ENCODE data around the gene MAX. TPM values are rescaled to one million over a fixed set of nuclear protein-coding genes. Genes with fewer than 3 reads are reported as not detected.
A peak's percentile ranks its signal among the peaks of the same experiment; 100 is the strongest.

The MAX gene
- total RNA-seq, 2 experiments from 2014 or later = 158 to 203 TPM

DNA sequence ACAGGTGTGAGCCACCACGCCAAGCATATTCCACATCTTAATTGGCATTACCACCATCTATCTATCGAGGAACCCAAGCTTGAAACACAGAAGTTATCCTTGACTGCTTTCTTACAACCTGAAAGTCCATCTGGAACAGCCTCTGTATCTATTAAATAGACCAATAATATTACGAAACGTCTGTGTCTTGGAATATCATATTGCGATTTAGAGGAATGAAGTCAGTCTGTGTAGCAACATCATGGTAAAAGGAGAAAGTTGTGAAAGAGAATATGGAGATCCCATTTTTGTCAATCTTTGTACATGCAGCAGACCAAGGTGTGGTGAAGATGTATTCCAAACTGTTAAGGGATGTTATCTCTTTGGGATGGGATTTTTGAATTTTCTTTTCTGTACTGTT, 25.8 kb upstream of the MAX start:
- Mint-ChIP-seq H3K4me1 (no peaks in the 10 kb centered on the region), H3K27ac (no peak overlapping the region), H3K9me3 (no peaks in the 10 kb centered on the region), H3K4me3 (no peak overlapping the region), H3K36me3 (ENCODE audit: low read depth) (no peaks in the 10 kb centered on the region), H3K27me3 (peaks cover 13% of the 10 kb centered on the region)
- ChIA-PET CTCF (no interaction called here), POLR2A (no interaction called here)
- DNase-seq = no peak

DNA sequence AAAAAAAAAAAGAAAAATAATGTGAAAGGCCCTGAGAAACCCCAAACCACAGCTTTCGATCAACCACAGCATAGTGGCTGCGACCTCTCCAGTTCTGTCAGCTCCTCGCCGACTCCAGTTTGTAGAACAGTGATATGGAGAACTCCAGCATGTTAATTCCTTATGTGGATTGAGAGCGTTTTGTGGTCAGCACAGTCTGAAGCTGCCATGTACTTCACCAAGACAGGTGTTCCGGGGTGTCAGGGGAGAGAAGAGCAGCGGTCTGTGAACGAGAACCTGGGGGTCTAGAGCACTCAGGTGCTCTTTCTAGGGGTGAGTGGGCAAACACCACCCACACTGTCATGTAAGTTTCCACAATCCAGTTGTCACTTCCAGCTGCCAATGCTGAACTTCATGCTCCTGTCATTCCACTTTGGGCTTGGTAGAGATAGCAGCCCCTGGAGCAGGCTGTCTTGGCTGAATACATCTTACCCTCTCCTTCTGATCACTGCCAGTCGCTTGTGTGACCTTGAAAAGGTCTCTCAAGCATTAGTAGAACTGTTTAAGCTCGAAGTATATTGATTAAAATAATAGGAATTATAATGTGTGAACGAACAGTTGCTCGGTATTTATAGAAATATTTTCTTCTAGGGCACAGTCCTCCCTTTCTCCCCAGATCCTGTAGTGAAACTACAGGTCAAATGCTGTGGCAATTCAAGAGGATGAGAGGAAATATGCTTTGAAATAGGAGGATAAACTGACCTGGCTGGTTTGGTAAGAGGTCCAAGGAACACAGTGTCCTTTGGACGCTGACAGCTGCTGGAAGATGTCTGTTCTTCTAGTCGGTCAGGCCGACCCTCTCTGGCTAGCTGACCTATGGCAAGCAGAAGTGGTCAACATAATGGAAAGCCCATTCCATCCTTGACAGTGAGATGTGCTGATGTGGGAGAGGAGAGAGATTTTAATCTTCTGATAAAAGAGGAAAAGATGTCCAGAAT, 15.7 kb upstream of the MAX start:
- no peaks in the 10 kb centered on the region for H3K9me3 Mint-ChIP-seq
- H3K27ac Mint-ChIP-seq = no peak overlapping the region
- H3K4me3 Mint-ChIP-seq = no peak overlapping the region
- CTCF ChIA-PET = interaction anchor here (0.6 kb wide), 2 partner anchors 8 to 434 kb away, joined by 4 to 6 read pairs; no protein-coding TSS in a partner anchor
- no peak for DNase-seq
- peaks cover 4% of the 10 kb centered on the region for H3K4me1 Mint-ChIP-seq
- H3K36me3 Mint-ChIP-seq (ENCODE audit: low read depth) = no peaks in the 10 kb centered on the region
- POLR2A ChIA-PET = no interaction called here
- H3K27me3 Mint-ChIP-seq = peaks cover 9% of the 10 kb centered on the region

DNA sequence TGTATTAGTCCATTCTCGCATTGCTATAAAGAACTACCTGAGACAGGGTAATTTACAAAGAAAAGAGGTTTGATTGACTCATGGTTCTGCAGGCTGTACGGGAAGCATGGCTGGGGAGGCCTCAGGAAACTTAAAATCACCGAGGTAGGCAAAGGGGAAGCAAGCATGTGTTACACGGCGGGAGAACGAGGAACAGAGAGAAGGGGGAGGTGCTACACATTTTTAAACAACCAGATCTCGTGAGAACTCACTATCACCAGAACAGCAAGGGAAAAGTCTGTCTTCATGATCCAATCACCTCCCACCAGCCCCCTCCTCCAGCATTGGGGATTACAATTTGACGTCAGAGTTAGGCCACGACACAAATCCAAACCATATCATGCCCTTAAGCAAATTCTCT, 13.3 kb upstream of the MAX start:
- DNase-seq = no peak
- Mint-ChIP-seq H3K4me1 (peaks cover 4% of the 10 kb centered on the region), H3K4me3 (no peak overlapping the region), H3K27me3 (peaks cover 4% of the 10 kb centered on the region), H3K27ac (no peak overlapping the region), H3K9me3 (no peaks in the 10 kb centered on the region), H3K36me3 (ENCODE audit: low read depth) (no peaks in the 10 kb centered on the region)
- CTCF ChIA-PET = no interaction called here
- POLR2A ChIA-PET = no interaction called here

DNA sequence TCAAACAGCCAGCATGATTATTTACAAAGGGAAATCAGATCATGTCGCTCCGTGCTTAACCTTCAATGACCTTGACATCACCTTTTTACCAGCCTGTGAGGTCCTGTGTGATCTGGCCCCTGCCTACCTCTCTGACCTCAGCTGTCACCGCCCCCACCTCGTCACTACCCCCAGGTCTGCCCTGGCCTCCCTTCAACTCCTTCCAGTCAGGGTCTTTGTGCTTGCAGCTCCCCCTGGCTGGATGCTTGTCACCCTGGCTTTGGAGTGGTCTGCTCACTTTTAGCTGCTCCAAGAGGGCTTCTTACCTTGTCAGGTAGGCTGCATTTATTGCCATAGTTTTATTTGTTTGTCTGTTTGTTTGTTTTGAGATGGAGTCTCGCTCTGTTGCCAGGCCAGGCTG, 8.2 kb upstream of the MAX start:
- Mint-ChIP-seq H3K36me3 (ENCODE audit: low read depth) (no peaks in the 10 kb centered on the region), H3K4me1 (peaks cover 13% of the 10 kb centered on the region), H3K4me3 (no peak overlapping the region), H3K9me3 (no peaks in the 10 kb centered on the region), H3K27ac (no peak overlapping the region), H3K27me3 (no peaks in the 10 kb centered on the region)
- CTCF ChIA-PET = no interaction called here
- POLR2A ChIA-PET = no interaction called here
- DNase-seq = no peak

DNA sequence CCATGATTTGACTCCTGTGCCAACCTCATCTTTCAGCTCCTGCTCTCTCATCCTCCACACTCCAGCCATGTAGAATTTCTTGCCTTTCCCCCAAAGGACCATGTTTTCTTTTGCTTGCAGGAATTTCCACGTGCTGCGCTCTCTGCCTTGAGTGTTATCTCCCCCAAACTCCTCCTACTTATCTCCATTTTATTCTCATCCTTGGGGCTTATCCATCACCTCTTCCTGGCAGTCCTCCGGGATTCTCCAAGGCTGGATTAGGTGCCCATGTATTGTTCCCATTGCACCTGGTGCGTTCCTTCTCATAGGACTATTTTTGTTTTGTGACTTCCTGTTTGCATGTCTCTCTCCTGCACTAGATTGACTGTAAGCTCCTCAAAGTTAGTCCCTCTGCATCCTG, 7.0 kb upstream of the MAX start:
- no peaks in the 10 kb centered on the region for H3K9me3 Mint-ChIP-seq
- ChIA-PET POLR2A (no interaction called here), CTCF (interaction anchor here (0.7 kb wide), 1 partner anchor 9 kb away, joined by 6 read pairs; no protein-coding TSS in a partner anchor)
- no peaks in the 10 kb centered on the region for H3K36me3 Mint-ChIP-seq (ENCODE audit: low read depth)
- no peak for DNase-seq
- H3K27ac Mint-ChIP-seq = no peak overlapping the region
- peaks cover 3% of the 10 kb centered on the region for H3K27me3 Mint-ChIP-seq
- H3K4me1 Mint-ChIP-seq = peaks cover 13% of the 10 kb centered on the region
- no peak overlapping the region for H3K4me3 Mint-ChIP-seq

DNA sequence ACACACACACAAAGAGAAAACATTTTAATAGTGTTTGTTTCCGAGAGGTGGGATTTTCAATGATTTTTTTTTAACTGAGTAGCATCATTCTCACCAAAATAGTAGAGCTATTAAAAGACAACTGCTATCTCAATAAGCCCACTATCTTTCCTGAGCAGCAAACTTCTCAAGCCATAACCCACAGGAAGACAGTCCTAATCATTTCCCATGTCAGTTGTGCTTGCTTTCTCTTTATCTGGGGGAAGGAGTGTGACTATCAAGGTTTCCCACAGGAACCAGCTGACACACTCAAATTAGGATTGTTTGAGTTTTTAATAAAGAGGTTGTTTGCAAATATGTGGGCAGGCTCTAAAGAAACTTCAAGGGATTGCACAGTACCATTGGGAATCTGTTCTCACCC, 4.9 kb upstream of the MAX start:
- CTCF ChIA-PET = no interaction called here

DNA sequence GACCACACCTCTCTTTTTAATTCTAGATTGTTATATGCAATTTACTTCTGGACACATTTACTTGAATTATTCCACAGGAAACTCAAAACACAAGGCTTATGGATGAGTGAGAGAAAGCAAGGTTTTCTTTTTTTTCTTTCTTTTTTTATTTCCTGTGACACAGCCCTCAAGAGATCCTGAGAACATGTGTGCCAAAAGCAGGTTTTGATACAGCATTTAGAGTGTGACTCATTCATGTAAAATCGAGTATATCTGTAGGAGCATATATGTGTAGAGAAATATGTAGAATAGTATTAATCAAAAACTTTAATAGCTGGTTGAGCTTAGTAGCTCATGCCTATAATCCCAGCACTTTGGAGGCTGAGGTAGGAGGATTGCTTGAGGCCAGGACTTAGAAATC, 4.4 kb upstream of the MAX start:
- no peak overlapping the region for H3K4me3 Mint-ChIP-seq
- no peaks in the 10 kb centered on the region for H3K9me3 Mint-ChIP-seq
- peaks cover 23% of the 10 kb centered on the region for H3K4me1 Mint-ChIP-seq
- H3K27ac Mint-ChIP-seq = no peak overlapping the region
- no peak for DNase-seq
- ChIA-PET POLR2A (no interaction called here), CTCF (interaction anchor here (0.5 kb wide), 1 partner anchor 343 kb away, joined by 3 read pairs; no protein-coding TSS in a partner anchor)
- H3K36me3 Mint-ChIP-seq (ENCODE audit: low read depth) = peaks cover 3% of the 10 kb centered on the region
- peaks cover 7% of the 10 kb centered on the region for H3K27me3 Mint-ChIP-seq

More for the DNA sequence above, 4.9 kb upstream of the MAX start:
- no peak overlapping the region for H3K27ac Mint-ChIP-seq
- no peak overlapping the region for H3K4me3 Mint-ChIP-seq
- DNase-seq = no peak
- H3K9me3 Mint-ChIP-seq = no peaks in the 10 kb centered on the region
- H3K27me3 Mint-ChIP-seq = peaks cover 7% of the 10 kb centered on the region
- peaks cover 2% of the 10 kb centered on the region for H3K36me3 Mint-ChIP-seq (ENCODE audit: low read depth)
- POLR2A ChIA-PET = no interaction called here
- H3K4me1 Mint-ChIP-seq = peaks cover 23% of the 10 kb centered on the region

DNA sequence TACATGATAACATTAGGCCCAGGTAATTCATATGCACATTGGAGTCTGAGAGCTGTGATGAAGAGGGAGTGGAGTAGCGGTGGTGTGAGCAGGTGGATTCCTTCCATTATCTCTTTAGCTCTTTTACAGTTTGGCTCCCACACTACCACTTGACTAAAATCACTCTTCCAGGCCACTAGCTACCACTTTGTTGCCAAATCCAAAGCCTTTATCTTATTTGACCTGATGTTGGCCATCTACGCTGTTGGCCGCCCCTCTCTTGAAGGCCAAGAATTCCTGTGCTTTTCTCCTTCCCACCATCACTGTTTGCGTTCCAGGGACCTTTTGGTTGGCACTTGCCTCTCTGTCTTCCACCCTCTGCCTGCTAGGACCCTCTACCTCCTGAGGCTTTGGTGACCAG, 4.0 kb upstream of the MAX start:
- DNase-seq = no peak
- H3K27me3 Mint-ChIP-seq = peaks cover 7% of the 10 kb centered on the region
- H3K4me1 Mint-ChIP-seq = peaks cover 23% of the 10 kb centered on the region
- peaks cover 3% of the 10 kb centered on the region for H3K36me3 Mint-ChIP-seq (ENCODE audit: low read depth)
- ChIA-PET CTCF (interaction anchor here (0.5 to 0.6 kb wide), 2 partner anchors 16 to 343 kb away, joined by 3 read pairs; no protein-coding TSS in a partner anchor), POLR2A (no interaction called here)
- no peak overlapping the region for H3K27ac Mint-ChIP-seq
- H3K4me3 Mint-ChIP-seq = no peak overlapping the region
- H3K9me3 Mint-ChIP-seq = no peaks in the 10 kb centered on the region

DNA sequence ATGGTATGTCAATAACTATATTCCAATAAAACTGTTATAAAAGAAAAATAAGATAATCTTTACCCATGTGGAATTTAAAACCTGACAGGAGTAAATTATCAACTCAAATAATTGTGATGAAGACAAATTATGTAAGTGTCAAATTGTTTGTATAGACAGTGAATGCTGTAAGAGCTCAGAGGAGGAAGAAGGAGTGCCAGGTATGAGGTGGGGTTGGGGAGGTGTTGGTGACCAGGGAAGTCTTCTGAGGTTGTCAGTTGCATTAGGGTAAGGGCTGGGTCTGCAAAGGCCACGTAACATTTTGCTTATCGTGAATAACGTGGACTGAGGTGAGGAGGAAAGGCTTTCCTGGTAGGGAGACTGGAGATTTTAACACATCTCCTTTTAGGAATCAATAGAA, 2.5 kb upstream of the MAX start:
- peaks cover 7% of the 10 kb centered on the region for H3K27me3 Mint-ChIP-seq
- H3K4me1 Mint-ChIP-seq = peaks cover 34% of the 10 kb centered on the region
- ChIA-PET POLR2A (interaction anchor here (0.6 kb wide), 1 partner anchor 63 kb away, joined by 3 read pairs; no protein-coding TSS in a partner anchor), CTCF (interaction anchor here (1.2 to 1.7 kb wide), 2 partner anchors 9 to 16 kb away, joined by 3 to 6 read pairs; no protein-coding TSS in a partner anchor)
- no peaks in the 10 kb centered on the region for H3K9me3 Mint-ChIP-seq
- peaks cover 12% of the 10 kb centered on the region for H3K36me3 Mint-ChIP-seq (ENCODE audit: low read depth)
- no peak for DNase-seq
- no peak overlapping the region for H3K27ac Mint-ChIP-seq
- no peak overlapping the region for H3K4me3 Mint-ChIP-seq

DNA sequence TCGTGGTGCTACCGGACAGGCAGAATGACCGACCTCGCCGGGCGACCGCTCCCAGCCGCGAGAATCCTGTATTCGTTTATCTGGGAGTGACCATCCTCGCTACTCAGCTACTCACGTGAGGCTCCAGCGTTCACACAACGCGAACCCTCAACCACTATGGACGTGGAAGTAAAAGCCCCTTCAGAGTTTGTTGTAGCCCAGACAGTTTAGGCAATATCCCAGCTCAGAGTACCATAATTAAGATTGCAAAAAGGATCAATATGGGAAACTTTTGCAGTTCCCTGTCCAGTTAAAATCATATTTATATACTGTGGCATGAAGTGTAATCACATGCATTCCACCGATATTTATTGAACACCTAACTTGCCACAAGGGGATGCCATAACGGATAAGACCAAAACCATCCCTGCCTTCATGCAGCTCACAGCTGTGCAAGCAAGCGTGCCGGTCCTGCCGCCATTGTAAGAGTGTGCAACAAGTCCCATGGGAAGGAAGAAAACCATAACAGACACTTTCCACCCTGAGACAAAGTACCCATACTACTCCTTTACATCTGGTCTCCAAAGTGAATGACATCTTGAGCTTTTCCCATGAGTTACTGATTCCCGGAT, 938 bp upstream of the MAX start:
- peak overlapping the region; percentile 76 for H3K27ac Mint-ChIP-seq
- DNase-seq = peak; percentile 26
- H3K27me3 Mint-ChIP-seq = peaks cover 7% of the 10 kb centered on the region
- H3K4me3 Mint-ChIP-seq = peak overlapping the region; percentile 80
- H3K9me3 Mint-ChIP-seq = no peaks in the 10 kb centered on the region
- H3K4me1 Mint-ChIP-seq = peaks cover 43% of the 10 kb centered on the region
- H3K36me3 Mint-ChIP-seq (ENCODE audit: low read depth) = peaks cover 22% of the 10 kb centered on the region
- ChIA-PET POLR2A (interaction anchor here (0.6 kb wide), 1 partner anchor 1132 kb away, joined by 3 read pairs; no protein-coding TSS in a partner anchor), CTCF (interaction anchor here (0.5 to 1.4 kb wide), 3 partner anchors 109 to 182 kb away, joined by 3 to 5 read pairs (median 4); partner anchors contain the start of gene FNTB)

- Mint-ChIP-seq H3K36me3 (ENCODE audit: low read depth) (peaks cover 35% of the 10 kb centered on the region), H3K27ac (peak overlapping the region; percentile 99), H3K27me3 (peaks cover 7% of the 10 kb centered on the region), H3K4me1 (peaks cover 50% of the 10 kb centered on the region), H3K9me3 (no peaks in the 10 kb centered on the region), H3K4me3 (peak overlapping the region; percentile 80)
- CTCF ChIA-PET = interaction anchor here (0.6 kb wide), 2 partner anchors 27 to 1226 kb away, joined by 3 to 5 read pairs; no protein-coding TSS in a partner anchor
- POLR2A ChIA-PET = interaction anchor here (0.8 kb wide), 1 partner anchor 50 kb away, joined by 3 read pairs; no protein-coding TSS in a partner anchor
- peak; percentile 49 for DNase-seq
Measured at GRCh38 chr14:65101631-65102440, 481 bp downstream of the MAX start.

DNA sequence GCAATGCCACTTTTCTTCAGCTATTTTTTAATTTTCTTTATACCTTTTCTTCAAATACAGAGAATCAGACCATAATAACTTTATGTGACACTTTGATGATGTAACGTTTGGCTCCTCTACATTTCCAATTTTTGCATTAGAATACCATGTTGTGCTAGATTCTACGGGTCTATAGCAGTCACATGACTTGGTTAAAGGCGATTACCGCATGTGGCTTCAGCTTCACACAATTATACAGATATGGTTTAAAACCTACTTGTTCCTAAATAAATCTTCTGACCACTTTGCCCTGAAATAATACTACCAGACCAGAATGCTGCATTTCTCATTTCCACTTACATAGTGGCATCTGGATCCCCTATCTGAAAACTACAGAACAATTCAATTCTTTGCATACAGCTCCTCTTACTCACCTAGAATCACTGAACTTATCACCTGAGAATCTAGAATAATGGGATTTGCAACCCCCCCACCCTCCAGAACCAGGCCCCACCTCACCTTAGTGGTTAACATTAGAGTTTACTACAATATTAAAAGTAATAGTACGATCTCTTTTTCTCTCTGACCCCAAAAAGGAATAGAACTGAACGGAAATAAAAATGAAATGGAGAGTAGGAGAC, 1.3 kb downstream of the MAX start:
- no peaks in the 10 kb centered on the region for H3K9me3 Mint-ChIP-seq
- peaks cover 54% of the 10 kb centered on the region for H3K4me1 Mint-ChIP-seq
- peak; percentile 27 for DNase-seq
- peaks cover 43% of the 10 kb centered on the region for H3K36me3 Mint-ChIP-seq (ENCODE audit: low read depth)
- CTCF ChIA-PET = interaction anchor here (0.6 kb wide), 1 partner anchor 1225 kb away, joined by 5 read pairs; no protein-coding TSS in a partner anchor
- peak overlapping the region; percentile 80 for H3K4me3 Mint-ChIP-seq
- H3K27me3 Mint-ChIP-seq = peaks cover 7% of the 10 kb centered on the region
- H3K27ac Mint-ChIP-seq = peak overlapping the region; percentile 91
- POLR2A ChIA-PET = no interaction called here
